Cardiac muscle cell (in vitro differentiated cells and primary cell): Measurements from ENCODE around the gene VSIG10L2. TPM values are rescaled to one million over a fixed set of nuclear protein-coding genes. Genes with fewer than 3 reads are reported as not detected.

ENCODE experiments used
- DNase-seq, 2 donors: peaks; one replicate each; pipeline versions ENCODE4 v3.0.0 to v3.0.0-alpha.2; 2010 to 2017; ENCODE audit warnings: low read depth in 1 of 2, low spot score in 1 of 2
- H3K27ac ChIP-seq: fragments of 200-600 bp; sonication (generic); 2 replicates; pipeline ENCODE4 v1.5.1; 2016
- H3K27me3 ChIP-seq: fragments of 200-600 bp; sonication (generic); 2 replicates; pipeline ENCODE4 v1.6.0; 2016; ENCODE audit warnings: control low read depth
- H3K36me3 ChIP-seq: fragments of 200-600 bp; sonication (generic); 2 replicates; pipeline ENCODE4 v1.5.1; 2016; ENCODE audit warnings: control low read depth
- H3K4me1 ChIP-seq: fragments of 200-600 bp; sonication (generic); 2 replicates; pipeline ENCODE4 v1.8.1; 2017; ENCODE audit warnings: low read depth, mild to moderate bottlenecking, mixed run types
- H3K4me3 ChIP-seq: fragments of 200-600 bp; sonication (generic); 2 replicates; pipeline ENCODE4 v1.5.1; 2016; ENCODE audit warnings: mild to moderate bottlenecking
- H3K9me3 ChIP-seq: fragments of 200-600 bp; sonication (generic); 2 replicates; pipeline ENCODE4 v1.5.1; 2017; ENCODE audit warnings: low read depth, mild to moderate bottlenecking, control low read depth
- CTCF ChIP-seq: IDR thresholded peaks from 2 replicates; pipeline ENCODE4 v1.5.1; 2012; ENCODE audit warnings: low read depth, mild to moderate bottlenecking, low read length
- polyA plus RNA-seq: library from polyadenylated mRNA; unstranded; fragments of >200 nt; fragmentation: Nextera tagmentation; extraction: Ambion mirVana; gene quantifications from 2 replicates; pipeline ENCODE4 v1.2.1, GENCODE V29; 2016
- total RNA-seq: library from RNA; depleted of rRNA; stranded (reverse); fragments of >200 nt; gene quantifications from 2 replicates; pipeline ENCODE4 v1.2.3, GENCODE V29; 2016

Gene VSIG10L2
- total and polyA plus RNA-seq, 2 experiments from 2014 or later = not detected

DNA sequence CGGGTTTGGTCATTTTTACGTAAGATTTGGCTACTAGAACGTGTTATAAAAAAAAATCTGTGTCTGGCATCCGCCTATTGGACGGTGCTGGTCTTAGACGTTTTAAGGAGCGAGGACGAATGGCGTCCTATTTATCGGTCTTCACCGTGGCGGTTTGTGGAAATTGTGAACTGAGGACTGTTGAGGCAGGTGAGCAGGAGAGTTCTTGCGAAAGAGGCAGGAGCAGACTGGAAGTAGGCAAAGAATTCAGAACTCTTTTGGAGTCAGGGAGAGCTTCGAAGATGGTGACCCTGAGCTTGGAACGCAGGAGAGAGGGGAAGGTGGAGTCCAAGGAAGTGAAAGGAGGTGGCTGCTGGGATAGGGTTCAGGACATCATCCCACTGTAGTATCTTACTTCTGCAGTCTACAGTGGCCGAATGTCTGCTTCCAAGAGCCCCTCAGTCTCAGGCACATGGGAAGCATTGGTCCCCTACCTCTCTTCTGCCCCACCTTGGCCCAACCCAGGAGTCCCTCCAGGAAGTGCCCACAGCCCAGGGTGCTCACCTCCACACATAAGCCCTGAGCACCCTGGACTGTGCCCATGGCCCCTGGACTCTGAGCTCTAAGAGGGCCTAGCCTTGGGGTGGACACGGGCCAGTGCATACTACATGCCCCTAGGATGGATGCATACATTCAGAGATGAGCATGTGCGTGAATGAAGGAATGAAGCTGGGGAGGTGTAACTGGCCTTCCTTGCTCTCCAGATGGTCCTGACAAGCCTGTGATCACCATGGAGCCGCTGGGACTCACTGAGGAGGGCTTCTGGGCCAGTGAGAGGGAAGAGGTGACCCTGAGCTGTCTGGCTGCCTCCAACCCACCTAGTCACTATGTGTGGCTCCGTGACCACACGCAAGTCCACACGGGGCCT lies 3.7 kb downstream of the VSIG10L2 start:
- H3K9me3 ChIP-seq = no peaks in the 10 kb centered on the region
- DNase-seq = no peak
- no peaks in the 10 kb centered on the region for H3K36me3 ChIP-seq
- peaks cover 5% of the 10 kb centered on the region for H3K4me1 ChIP-seq
- H3K27me3 ChIP-seq = no peaks in the 10 kb centered on the region
- no peak overlapping the region for H3K27ac ChIP-seq
- H3K4me3 ChIP-seq = no peak overlapping the region
- TF ChIP-seq CTCF = no peak

DNA sequence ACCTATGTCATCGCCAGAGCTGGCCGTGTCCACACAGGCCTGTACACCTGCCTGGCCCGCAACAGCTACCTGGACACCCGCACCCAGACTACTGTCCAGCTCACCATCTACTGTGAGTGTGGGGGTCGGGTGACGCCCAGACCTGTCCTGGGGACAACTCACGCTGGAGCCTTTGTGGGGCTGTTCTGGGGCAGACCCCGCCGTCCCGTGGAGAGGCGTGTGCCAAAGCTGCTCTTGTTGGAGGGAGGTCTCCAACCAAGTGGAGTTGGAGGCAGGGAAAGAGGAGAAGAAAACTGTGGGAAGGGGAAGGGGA lies 4.3 kb downstream of the VSIG10L2 start:
- no peak for DNase-seq
- Histone ChIP-seq H3K4me1 (peaks cover 5% of the 10 kb centered on the region), H3K27ac (no peak overlapping the region), H3K4me3 (no peak overlapping the region), H3K9me3 (no peaks in the 10 kb centered on the region), H3K27me3 (no peaks in the 10 kb centered on the region), H3K36me3 (no peaks in the 10 kb centered on the region)
- TF ChIP-seq CTCF = no peak

DNA sequence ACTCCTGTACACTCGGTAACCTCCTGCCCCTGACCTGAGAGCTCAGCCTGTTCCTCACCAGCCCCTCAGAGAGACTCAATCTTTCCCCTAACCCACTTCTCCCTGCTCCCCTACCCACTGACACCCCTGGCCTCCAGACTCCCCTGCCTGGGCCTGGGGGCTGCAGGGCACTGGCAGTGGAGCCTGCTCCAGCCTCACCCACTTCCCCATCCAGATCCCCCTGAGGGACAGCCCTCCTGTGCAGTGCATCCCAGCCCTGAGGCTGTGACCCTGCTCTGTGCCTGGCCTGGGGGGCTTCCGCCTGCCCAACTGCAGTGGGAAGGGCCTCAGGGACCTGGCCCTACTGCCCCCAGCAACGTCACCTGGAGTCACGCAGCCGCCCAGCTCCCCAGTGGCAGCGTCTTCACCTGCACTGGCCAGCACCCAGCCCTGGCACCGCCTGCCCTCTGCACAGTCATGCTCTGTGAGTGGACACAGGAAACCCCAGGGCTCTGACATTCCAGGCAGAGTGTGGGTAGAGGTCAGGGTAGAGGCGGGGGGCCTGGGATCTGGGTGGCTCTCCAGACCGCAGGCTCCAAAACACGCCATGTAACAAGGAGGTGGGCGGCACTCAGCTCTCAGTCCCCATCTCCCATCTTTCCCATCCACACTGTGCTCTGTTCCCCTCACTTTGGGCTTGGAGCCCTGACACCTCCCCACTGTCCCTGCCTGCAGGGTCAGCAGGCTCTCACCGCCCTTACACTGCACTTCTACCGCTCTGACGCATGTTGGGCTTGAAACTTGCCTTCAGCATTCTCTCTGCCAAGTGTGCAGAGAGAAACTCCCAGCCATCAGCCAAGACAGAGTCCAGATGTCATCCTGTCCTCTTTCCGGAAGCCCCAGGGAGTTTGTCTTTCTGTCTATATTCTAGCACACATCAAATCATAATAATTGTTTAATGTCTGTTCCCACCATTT lies 5.1 kb downstream of the VSIG10L2 start:
- no peak for TF ChIP-seq CTCF
- no peaks in the 10 kb centered on the region for H3K36me3 ChIP-seq
- H3K4me3 ChIP-seq = no peak overlapping the region
- H3K27me3 ChIP-seq = no peaks in the 10 kb centered on the region
- no peak overlapping the region for H3K27ac ChIP-seq
- peak in 1 of 2 donors; percentile 86 for DNase-seq
- H3K9me3 ChIP-seq = no peaks in the 10 kb centered on the region
- H3K4me1 ChIP-seq = peaks cover 5% of the 10 kb centered on the region

DNA sequence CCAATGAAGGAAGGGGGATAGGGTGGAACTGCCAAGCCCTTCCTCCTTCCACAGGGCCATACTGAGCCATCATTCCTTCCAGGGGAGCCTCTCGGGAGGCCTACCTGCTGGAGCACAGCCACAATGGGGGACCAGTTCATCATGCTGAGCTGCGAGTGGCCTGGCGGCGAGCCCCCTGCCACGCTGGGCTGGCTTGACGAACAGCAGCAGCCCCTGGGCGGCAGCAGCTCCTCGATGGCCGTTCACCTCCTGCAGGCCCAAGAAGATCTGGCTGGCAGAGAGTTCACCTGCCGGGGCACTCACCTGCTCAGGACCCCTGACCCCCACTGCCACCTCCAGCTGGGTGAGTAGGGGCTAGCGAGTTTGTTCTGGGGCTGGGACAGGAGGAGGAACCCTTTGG lies 5.9 kb downstream of the VSIG10L2 start:
- H3K27me3 ChIP-seq = no peaks in the 10 kb centered on the region
- no peak for TF ChIP-seq CTCF
- H3K4me1 ChIP-seq = peaks cover 5% of the 10 kb centered on the region
- DNase-seq = no peak
- no peaks in the 10 kb centered on the region for H3K36me3 ChIP-seq
- no peak overlapping the region for H3K4me3 ChIP-seq
- H3K9me3 ChIP-seq = no peaks in the 10 kb centered on the region
- H3K27ac ChIP-seq = no peak overlapping the region

GRCh38 chr11:125952559-125952958 lies 6.7 kb downstream of the VSIG10L2 start:
- no peak for TF ChIP-seq CTCF
- H3K4me1 ChIP-seq = peaks cover 5% of the 10 kb centered on the region
- H3K4me3 ChIP-seq = no peak overlapping the region
- no peak overlapping the region for H3K27ac ChIP-seq
- no peaks in the 10 kb centered on the region for H3K27me3 ChIP-seq
- no peak for DNase-seq
- H3K9me3 ChIP-seq = no peaks in the 10 kb centered on the region
- H3K36me3 ChIP-seq = no peaks in the 10 kb centered on the region
